Measurements from ENCODE around the gene HINFP.
A peak's percentile ranks its signal among the peaks of the same experiment; 100 is the strongest.

The HINFP gene

DNA sequence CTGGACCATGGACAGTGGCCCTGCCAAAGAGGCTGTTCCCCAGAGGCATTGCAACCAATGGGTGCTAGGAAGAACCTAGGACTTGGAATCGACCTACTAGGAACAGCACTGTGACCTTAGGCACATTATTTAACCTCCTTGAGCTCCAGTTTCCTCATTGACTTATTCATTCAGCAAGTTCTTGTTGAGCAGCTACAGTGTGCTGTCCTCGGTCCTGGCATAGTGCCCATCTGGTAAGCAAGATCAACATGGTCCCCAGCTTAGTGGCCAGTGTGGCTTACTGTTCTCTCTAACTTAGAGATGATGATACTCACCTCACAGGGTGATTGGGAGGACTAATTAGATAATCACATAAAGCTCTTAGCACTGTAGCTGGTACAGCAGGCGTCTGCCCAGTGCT lies 35.7 kb downstream of the HINFP start:
- DNase-seq (ENCODE audit: low read depth in 1 of 2, low spot score in 1 of 2), result no peak
- TF ChIP-seq REST (IDR thresholded peaks at IDR 0.05; ENCODE audit: insufficient replicate concordance, low read depth), result peak; percentile 81
- TF ChIP-seq SPI1 (IDR thresholded peaks at IDR 0.05; ENCODE audit: borderline replicate concordance, low read depth), result no peak
- H3K4me3 ChIP-seq (replicated peaks; ENCODE audit: insufficient read depth, low read length), result no peak overlapping the region
- H3K27me3 ChIP-seq (ENCODE audit: insufficient read depth, poor library complexity, severe bottlenecking), result no peaks in the 10 kb centered on the region
- no peak overlapping the region for H3K27ac ChIP-seq (replicated peaks)

DNA sequence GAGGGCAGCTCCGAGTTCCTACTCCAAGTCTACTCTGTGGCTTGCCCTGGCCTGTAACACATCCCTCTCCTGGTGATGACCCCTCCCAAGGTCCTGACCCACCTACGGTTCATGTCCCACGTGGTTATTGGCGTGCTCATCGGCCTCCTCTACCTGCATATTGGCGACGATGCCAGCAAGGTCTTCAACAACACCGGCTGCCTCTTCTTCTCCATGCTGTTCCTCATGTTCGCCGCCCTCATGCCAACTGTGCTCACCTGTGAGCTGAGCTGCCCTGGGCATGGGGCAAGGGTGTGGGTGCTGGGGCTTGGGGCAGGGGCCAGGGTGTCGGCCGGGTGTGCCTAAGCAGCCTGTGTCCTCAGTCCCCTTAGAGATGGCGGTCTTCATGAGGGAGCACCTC lies 37.1 kb downstream of the HINFP start:
- Histone ChIP-seq H3K27me3 (ENCODE audit: insufficient read depth, poor library complexity, severe bottlenecking) (no peaks in the 10 kb centered on the region), H3K27ac (replicated peaks) (no peak overlapping the region), H3K4me3 (replicated peaks; ENCODE audit: insufficient read depth, low read length) (no peak overlapping the region)
- no peak for TF ChIP-seq REST (IDR thresholded peaks at IDR 0.05; ENCODE audit: insufficient replicate concordance, low read depth)
- no peak for TF ChIP-seq SPI1 (IDR thresholded peaks at IDR 0.05; ENCODE audit: borderline replicate concordance, low read depth)
- TF ChIP-seq GABPA (IDR thresholded peaks at IDR 0.05; ENCODE audit: low read depth), result no peak
- TF ChIP-seq POLR2AphosphoS5 (IDR thresholded peaks at IDR 0.05; ENCODE audit: low read depth), result no peak
- no peak for TF ChIP-seq CTCF (IDR thresholded peaks at IDR 0.05; ENCODE audit: insufficient read depth, low read length)
- no peak for DNase-seq (ENCODE audit: low read depth in 1 of 2, low spot score in 1 of 2)

- Histone ChIP-seq H3K4me3 (replicated peaks; ENCODE audit: insufficient read depth, low read length) (no peak overlapping the region), H3K27me3 (ENCODE audit: insufficient read depth, poor library complexity, severe bottlenecking) (no peaks in the 10 kb centered on the region), H3K27ac (replicated peaks) (no peak overlapping the region)
- no peak for DNase-seq (ENCODE audit: low read depth in 1 of 2, low spot score in 1 of 2)
- no peak for TF ChIP-seq SPI1 (IDR thresholded peaks at IDR 0.05; ENCODE audit: borderline replicate concordance, low read depth)
- no peak for TF ChIP-seq CTCF (IDR thresholded peaks at IDR 0.05; ENCODE audit: insufficient read depth, low read length)
- no peak for TF ChIP-seq GABPA (IDR thresholded peaks at IDR 0.05; ENCODE audit: low read depth)
- TF ChIP-seq REST (IDR thresholded peaks at IDR 0.05; ENCODE audit: insufficient replicate concordance, low read depth), result no peak
- TF ChIP-seq POLR2AphosphoS5 (IDR thresholded peaks at IDR 0.05; ENCODE audit: low read depth), result no peak
Measured at GRCh38 chr11:119160151-119160550, 38.8 kb downstream of the HINFP start.

- no peak overlapping the region for H3K4me3 ChIP-seq (replicated peaks; ENCODE audit: insufficient read depth, low read length)
- TF ChIP-seq GABPA (IDR thresholded peaks at IDR 0.05; ENCODE audit: low read depth) (no peak), SPI1 (IDR thresholded peaks at IDR 0.05; ENCODE audit: borderline replicate concordance, low read depth) (no peak), CTCF (IDR thresholded peaks at IDR 0.05; ENCODE audit: insufficient read depth, low read length) (no peak), REST (IDR thresholded peaks at IDR 0.05; ENCODE audit: insufficient replicate concordance, low read depth) (no peak), POLR2AphosphoS5 (IDR thresholded peaks at IDR 0.05; ENCODE audit: low read depth) (no peak)
- no peak for DNase-seq (ENCODE audit: low read depth in 1 of 2, low spot score in 1 of 2)
- no peaks in the 10 kb centered on the region for H3K27me3 ChIP-seq (ENCODE audit: insufficient read depth, poor library complexity, severe bottlenecking)
- no peak overlapping the region for H3K27ac ChIP-seq (replicated peaks)
Measured at GRCh38 chr11:119161871-119162270, 40.5 kb downstream of the HINFP start.

All from HL-60 (cell line).